ENCODE data around the gene ARRB1.

GRCh38 chr11:75268626-75269366 is 82.7 kb downstream of the ARRB1 start:
- TF ChIP-seq CTCF (conservative IDR thresholded peaks at IDR 0.05 in 1 of 2, IDR thresholded peaks at IDR 0.05 in 1 of 2; ENCODE audit: extremely low read depth in 1 of 2, insufficient read depth in 1 of 2, low read depth in 1 of 2, low read length in 2 of 2) = no peak
- no peak for TF ChIP-seq EZH2 (IDR thresholded peaks at IDR 0.05; ENCODE audit: borderline replicate concordance, low read length)
